ENCODE measurements around the gene HIPK2.

DNA sequence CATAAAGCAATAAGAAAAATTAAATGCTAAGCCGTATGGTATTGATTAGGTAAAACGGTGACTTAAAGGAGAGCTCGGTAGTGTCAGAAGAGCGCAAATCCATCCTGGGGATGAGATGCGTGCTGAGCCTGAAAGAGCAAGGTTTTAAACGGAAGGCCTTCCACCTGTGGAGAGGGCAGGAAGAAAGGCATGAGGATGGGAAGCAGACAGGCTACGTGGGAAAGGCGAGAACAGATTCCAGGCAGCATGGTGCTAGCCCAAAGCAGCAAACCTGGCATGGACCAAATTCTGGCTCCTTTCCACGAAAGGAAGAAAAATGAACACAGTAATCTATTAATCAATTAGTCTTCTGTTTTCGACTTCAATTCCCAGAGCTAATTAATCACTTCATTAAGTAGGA lies 103.5 kb downstream of the HIPK2 start:
- TF ChIP-seq, protein P1, sequence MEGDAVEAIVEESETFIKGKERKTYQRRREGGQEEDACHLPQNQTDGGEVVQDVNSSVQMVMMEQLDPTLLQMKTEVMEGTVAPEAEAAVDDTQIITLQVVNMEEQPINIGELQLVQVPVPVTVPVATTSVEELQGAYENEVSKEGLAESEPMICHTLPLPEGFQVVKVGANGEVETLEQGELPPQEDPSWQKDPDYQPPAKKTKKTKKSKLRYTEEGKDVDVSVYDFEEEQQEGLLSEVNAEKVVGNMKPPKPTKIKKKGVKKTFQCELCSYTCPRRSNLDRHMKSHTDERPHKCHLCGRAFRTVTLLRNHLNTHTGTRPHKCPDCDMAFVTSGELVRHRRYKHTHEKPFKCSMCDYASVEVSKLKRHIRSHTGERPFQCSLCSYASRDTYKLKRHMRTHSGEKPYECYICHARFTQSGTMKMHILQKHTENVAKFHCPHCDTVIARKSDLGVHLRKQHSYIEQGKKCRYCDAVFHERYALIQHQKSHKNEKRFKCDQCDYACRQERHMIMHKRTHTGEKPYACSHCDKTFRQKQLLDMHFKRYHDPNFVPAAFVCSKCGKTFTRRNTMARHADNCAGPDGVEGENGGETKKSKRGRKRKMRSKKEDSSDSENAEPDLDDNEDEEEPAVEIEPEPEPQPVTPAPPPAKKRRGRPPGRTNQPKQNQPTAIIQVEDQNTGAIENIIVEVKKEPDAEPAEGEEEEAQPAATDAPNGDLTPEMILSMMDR (IDR thresholded peaks at IDR 0.05) = no peak
- no peak for TF ChIP-seq POLR2A (IDR thresholded peaks at IDR 0.05)
- no peak for TF ChIP-seq EP300 (IDR thresholded peaks at IDR 0.05)
- no peak for TF ChIP-seq POLR2AphosphoS5 (IDR thresholded peaks at IDR 0.05)

Data from stomach (tissue), 4 donors.